Measurements from ENCODE around the gene CCSER1.

The CCSER1 gene

GRCh38 chr4:90425893-90426292 lies 298.7 kb downstream of the CCSER1 start:
- POLR2A ChIA-PET: no interaction called here
- DNase-seq (ENCODE audit: low read depth, low spot score): no peak
- TF ChIP-seq CTCF (IDR thresholded peaks at IDR 0.05; ENCODE audit: insufficient read depth, low read length, missing control alignments): no peak
- CTCF ChIA-PET: no interaction called here
- no peak overlapping the region for H3K4me3 ChIP-seq (ENCODE audit: low read depth, low read length)

- POLR2A ChIA-PET: no interaction called here
These were observed 311.3 kb downstream of the CCSER1 start for GRCh38 chr4:90438522-90438921.

GRCh38 chr4:90441770-90442169 lies 314.6 kb downstream of the CCSER1 start:
- no peak for TF ChIP-seq CTCF (IDR thresholded peaks at IDR 0.05; ENCODE audit: insufficient read depth, low read length, missing control alignments)
- POLR2A ChIA-PET: no interaction called here
- no peak overlapping the region for H3K4me3 ChIP-seq (ENCODE audit: low read depth, low read length)
- CTCF ChIA-PET: no interaction called here
- DNase-seq (ENCODE audit: low read depth, low spot score): no peak

More at GRCh38 chr4:90438522-90438921, 311.3 kb downstream of the CCSER1 start:
- no peak for TF ChIP-seq CTCF (IDR thresholded peaks at IDR 0.05; ENCODE audit: insufficient read depth, low read length, missing control alignments)
- CTCF ChIA-PET: no interaction called here
- H3K4me3 ChIP-seq (ENCODE audit: low read depth, low read length): no peak overlapping the region
- no peak for DNase-seq (ENCODE audit: low read depth, low spot score)

- DNase-seq (ENCODE audit: low read depth, low spot score): no peak
- CTCF ChIA-PET: no interaction called here
- POLR2A ChIA-PET: no interaction called here
- no peak for TF ChIP-seq CTCF (IDR thresholded peaks at IDR 0.05; ENCODE audit: insufficient read depth, low read length, missing control alignments)
- H3K4me3 ChIP-seq (ENCODE audit: low read depth, low read length): no peak overlapping the region
These were observed 315.4 kb downstream of the CCSER1 start for GRCh38 chr4:90442619-90443018.

GRCh38 chr4:90443231-90443630 lies 316.0 kb downstream of the CCSER1 start:
- no peak for DNase-seq (ENCODE audit: low read depth, low spot score)

GRCh38 chr4:90444904-90445303 lies 317.7 kb downstream of the CCSER1 start:
- no peak overlapping the region for H3K4me3 ChIP-seq (ENCODE audit: low read depth, low read length)
- POLR2A ChIA-PET: no interaction called here
- no peak for TF ChIP-seq CTCF (IDR thresholded peaks at IDR 0.05; ENCODE audit: insufficient read depth, low read length, missing control alignments)
- no peak for DNase-seq (ENCODE audit: low read depth, low spot score)
- CTCF ChIA-PET: no interaction called here

More at GRCh38 chr4:90443231-90443630, 316.0 kb downstream of the CCSER1 start:
- no peak for TF ChIP-seq CTCF (IDR thresholded peaks at IDR 0.05; ENCODE audit: insufficient read depth, low read length, missing control alignments)
- H3K4me3 ChIP-seq (ENCODE audit: low read depth, low read length): no peak overlapping the region
- POLR2A ChIA-PET: no interaction called here
- CTCF ChIA-PET: no interaction called here

Measured in AG04449 (cell line).